ENCODE data around the gene RCL1.

Gene RCL1

GRCh38 chr9:4849369-4849768, 56.6 kb downstream of the RCL1 start:
- peak; percentile 21 to 49 for DNase-seq

- no peak for DNase-seq
These were observed 58.0 kb downstream of the RCL1 start for GRCh38 chr9:4850603-4851310.

- no peak for DNase-seq
These were observed 59.7 kb downstream of the RCL1 start for GRCh38 chr9:4852419-4852818.

- no peak for DNase-seq
These were observed 61.5 kb downstream of the RCL1 start for GRCh38 chr9:4854265-4854590.

- no peak for DNase-seq
These were observed 63.1 kb downstream of the RCL1 start for GRCh38 chr9:4855841-4856240.

GRCh38 chr9:4857163-4857810, 64.5 kb downstream of the RCL1 start:
- no peak for DNase-seq

- peak; percentile 29 to 64 for DNase-seq
These were observed 66.3 kb downstream of the RCL1 start for GRCh38 chr9:4859035-4859434.

GRCh38 chr9:4860383-4860782, 67.6 kb downstream of the RCL1 start:
- DNase-seq: no peak

GRCh38 chr9:4861145-4861544, 68.4 kb downstream of the RCL1 start:
- no peak for DNase-seq

GRCh38 chr9:4861736-4862451, 69.2 kb downstream of the RCL1 start:
- no peak for DNase-seq

GRCh38 chr9:4862506-4863250, 69.9 kb downstream of the RCL1 start:
- no peak for DNase-seq

GRCh38 chr9:4864234-4864661, 71.5 kb downstream of the RCL1 start:
- DNase-seq: no peak

GRCh38 chr9:4864698-4865097, 72.0 kb downstream of the RCL1 start:
- no peak for DNase-seq

- DNase-seq: no peak
These were observed 72.9 kb downstream of the RCL1 start for GRCh38 chr9:4865681-4866080.

GRCh38 chr9:4866239-4866969, 73.7 kb downstream of the RCL1 start:
- DNase-seq: no peak

- no peak for DNase-seq
These were observed 80.3 kb downstream of the RCL1 start for GRCh38 chr9:4873066-4873465.

- no peak for DNase-seq
These were observed 82.8 kb downstream of the RCL1 start for GRCh38 chr9:4875559-4875958.

- DNase-seq: no peak
These were observed 86.4 kb downstream of the RCL1 start for GRCh38 chr9:4879115-4879558.

GRCh38 chr9:4883326-4883873, 90.7 kb downstream of the RCL1 start:
- no peak for DNase-seq

GRCh38 chr9:4886698-4887097, 94.0 kb downstream of the RCL1 start:
- no peak for DNase-seq

- no peak for DNase-seq
These were observed 94.8 kb downstream of the RCL1 start for GRCh38 chr9:4887556-4887955.

- no peak for DNase-seq
These were observed 97.5 kb downstream of the RCL1 start for GRCh38 chr9:4890242-4890641.

Data from NCI-H2081 (cell line).